IPS-NIHi11 (cell line): ENCODE data around the gene PRR5L.
"Not testable (repeated sequence)": the region's sequence is repeated elsewhere in the genome, so short reads cannot be mapped to it uniquely, and the experiment has no call there.

Experiments used
- DNase-seq: peaks from one replicate; pipeline ENCODE4 v3.0.0; 2012; ENCODE audit warnings: mixed read lengths, low spot score

The PRR5L gene

DNA sequence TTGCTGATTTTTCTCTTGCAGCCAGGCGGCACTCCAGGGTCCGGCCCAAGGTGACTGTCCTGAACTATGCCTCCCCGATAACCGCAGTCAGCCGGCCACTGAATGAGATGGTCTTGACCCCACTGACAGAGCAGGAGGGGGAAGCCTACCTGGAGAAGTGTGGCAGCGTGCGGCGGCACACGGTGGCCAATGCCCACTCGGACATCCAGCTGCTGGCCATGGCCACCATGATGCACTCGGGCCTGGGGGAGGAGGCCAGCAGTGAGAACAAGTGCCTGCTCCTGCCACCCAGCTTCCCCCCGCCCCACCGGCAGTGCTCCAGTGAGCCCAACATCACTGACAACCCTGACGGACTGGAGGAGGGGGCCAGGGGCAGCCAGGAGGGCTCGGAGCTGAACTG, 166.2 kb downstream of the PRR5L start:
- no peak for DNase-seq

DNA sequence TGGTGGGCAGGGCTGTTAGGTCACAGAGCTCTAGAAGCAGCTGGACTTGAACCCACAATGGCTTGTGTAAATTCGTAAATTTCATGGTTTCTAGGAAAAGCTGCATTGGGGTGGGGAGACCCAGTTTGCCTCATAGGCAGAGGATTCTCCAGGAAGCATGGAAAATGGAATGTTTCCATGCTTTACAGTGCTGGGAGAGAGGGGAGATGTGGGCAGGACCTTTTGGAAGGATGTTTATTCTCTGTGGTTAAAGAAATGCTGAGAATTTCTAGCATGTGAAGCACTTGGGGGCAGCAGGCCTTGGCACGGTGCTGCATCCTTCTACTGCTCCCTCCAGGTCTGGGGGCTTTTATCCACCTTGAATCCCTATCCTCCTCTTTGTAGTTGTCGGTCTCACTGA, 167.7 kb downstream of the PRR5L start:
- no peak for DNase-seq

DNA sequence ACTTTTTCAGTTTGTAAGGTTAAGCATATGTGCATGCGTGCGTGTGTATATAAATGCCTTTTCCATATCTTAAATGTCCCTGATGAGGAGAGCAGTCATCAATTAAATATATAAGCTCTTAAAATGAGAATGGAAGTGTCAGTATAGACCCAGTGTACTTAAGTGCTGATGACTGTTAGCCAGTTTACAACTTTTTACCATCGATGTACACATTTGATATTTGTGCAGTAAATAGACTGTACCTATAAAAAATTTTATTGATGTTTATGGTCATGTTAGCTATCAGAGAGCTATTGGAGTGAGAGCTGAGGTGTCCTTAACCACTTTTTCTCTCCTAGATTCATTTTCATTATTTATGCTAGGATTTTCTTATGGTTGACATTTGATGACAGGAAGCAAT, 168.6 kb downstream of the PRR5L start:
- no peak for DNase-seq

DNA sequence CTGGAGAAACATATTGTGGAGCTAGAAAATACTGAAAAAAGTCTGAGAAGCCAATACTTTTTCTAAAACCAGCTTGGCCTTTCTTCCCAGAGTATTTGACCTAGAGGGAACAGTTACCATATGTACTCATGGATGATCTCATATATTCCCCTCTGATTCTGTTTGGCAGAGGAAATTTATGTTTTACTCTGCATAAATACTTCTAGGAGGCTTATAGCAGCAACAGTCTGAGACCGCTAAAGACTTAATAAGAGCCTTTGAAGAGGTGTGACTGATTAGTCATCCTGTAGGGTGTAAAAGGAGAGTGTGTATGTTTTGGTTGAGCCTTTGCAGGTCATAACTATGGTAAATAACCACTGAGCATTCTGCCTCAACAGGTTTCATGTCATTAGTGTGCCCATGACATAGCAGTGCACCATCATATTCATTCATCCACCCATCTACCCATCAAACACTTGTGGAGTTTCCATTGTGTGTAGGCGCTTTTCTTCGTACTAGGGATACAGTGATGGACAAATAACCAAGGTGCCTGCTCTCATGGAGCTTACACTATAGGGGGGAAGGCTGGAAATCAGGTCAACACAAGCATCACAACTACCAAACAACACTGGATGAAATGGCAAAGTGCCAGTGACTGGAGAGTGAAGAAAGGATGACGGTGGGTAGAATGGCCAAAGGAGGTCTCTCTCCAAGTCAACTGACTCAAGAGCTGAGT, 169.5 kb downstream of the PRR5L start:
- no peak for DNase-seq

DNA sequence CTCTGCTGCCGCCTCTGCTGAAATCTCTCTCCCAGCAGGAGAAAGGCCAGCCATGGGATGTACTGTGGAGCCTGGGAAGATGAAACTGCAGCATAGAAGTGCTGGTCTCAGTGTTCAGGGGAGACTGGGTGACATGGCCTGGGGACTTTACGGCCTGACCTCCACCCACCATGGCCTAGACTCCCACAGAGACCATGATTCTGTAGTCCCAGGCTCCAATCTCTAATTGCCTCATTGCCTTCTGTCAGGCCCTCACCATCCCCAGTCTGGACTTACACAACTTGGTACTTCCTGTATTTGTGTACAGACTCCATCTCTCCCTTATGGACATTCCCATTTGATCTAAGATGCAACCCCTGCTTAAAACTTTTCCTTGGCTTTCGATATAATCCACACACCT, 170.9 kb downstream of the PRR5L start:
- DNase-seq: no peak

DNA sequence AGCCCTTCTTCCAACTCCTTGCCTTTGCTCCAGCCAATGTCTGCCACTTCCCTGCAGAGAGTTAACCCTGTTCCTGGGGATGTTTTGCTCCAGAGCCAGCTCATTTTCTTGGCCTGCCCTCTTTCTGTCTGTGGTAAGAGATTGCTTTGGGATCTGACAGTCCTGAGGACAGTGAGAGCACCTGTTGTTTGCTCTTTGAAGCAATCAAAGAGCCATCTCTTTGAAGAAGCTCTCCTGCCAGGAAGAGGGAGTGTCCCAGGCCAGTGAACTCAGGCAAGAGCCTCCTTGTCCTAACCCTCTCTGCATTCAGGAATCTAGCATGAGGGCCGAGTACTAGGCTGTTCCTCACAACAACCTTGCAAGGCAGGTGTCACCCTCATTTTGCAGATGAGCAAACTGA, 171.8 kb downstream of the PRR5L start:
- DNase-seq: no peak

DNA sequence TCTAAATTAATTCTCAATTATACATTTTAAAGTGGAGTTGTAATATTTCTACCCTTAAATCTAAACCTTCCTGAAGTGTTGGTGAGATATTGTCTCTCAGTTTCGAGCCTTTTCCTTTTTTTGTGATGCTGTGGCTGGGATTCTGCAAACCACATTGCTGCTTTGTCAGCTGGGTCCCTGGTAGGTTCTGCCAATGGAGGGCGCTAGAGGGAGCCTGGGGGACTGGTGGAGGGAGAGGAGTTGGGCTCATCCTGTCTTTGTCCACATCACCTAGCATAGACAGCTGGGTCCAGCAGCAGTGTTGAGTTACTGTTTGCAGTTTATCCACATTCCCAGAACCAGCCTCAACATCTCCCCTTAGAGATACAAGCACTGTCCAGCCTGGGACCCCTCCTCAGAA, 173.0 kb downstream of the PRR5L start:
- peak; percentile 76 for DNase-seq

DNA sequence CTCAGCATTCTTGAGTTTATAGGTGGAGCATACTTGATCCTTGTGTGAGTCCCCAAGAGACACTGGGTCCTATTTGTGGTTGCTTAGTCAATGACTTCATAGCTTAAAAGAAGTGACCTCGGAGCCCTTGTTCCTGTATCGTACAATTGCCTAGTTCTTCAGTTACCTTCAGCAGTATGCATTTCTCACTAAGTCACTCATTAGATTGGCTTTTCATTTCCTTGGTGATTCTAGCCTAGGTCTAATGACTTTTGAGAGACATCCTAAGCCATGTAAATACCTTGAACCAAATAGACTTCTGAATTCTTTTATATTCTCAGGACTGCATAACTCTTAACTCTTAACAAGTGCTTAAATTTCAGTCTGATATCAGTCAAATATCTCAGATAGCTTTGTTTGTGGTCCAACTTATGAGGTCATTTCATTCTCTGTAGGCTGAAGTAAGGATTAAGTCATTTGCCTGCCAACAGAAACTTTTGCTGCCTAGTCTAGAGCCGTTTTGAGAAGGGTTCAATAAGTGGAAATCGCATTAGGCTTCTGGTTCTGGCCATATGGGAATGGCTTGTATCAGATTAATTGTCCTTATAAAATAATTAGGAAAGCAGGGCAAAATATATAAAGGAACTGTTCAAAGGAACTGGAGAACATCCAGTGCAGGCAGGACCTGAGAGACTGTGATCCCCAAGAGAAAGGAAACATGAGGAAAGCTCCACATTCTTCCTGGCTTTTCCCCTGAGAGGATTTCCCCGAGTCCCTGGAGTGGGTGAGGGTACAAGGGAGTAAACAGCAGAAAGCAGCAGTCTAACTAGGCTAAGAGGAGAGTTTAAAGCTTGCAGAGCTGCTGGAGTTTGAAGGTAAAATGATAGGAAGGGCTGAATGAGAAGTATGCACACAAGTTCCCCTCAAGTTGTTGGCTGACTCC, 174.1 kb downstream of the PRR5L start:
- no peak for DNase-seq

DNA sequence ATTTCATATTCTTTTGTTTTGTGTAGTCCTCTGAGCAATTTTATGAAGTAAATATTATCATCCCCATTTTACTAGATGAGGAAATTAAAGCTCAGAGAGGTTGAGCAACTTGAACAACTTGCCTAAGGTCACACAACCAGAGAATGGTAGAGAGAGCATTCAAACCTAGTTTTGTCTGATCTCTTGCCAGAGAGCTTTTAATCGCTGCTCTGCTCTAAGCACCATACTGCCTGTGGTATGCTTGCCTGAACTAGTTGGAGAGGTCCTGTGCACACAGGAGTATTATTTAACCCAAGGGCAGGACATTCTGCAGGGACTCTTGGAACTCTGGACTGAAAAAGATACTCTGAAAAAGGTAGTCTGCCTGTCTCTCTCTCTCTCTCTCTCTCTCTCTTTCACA, 175.5 kb downstream of the PRR5L start:
- DNase-seq: no peak

DNA sequence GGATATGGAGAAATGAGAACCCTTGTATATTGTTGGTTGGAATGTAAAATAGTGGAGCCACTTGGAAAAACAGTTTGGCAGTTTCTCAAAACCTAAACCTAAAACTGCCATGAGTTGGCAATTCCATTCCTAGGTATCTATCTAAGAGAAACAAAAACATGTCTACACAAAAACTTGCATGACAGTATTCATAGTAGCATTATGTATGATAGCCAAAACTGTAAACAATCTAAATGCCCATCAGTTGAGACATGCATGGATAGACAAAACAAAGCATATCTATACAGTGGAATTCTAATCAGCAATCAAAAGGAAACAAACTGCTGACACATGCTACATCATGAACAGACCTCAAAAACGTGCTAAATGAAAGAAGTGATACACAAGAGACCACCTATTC, 179.1 kb downstream of the PRR5L start:
- DNase-seq: no peak

DNA sequence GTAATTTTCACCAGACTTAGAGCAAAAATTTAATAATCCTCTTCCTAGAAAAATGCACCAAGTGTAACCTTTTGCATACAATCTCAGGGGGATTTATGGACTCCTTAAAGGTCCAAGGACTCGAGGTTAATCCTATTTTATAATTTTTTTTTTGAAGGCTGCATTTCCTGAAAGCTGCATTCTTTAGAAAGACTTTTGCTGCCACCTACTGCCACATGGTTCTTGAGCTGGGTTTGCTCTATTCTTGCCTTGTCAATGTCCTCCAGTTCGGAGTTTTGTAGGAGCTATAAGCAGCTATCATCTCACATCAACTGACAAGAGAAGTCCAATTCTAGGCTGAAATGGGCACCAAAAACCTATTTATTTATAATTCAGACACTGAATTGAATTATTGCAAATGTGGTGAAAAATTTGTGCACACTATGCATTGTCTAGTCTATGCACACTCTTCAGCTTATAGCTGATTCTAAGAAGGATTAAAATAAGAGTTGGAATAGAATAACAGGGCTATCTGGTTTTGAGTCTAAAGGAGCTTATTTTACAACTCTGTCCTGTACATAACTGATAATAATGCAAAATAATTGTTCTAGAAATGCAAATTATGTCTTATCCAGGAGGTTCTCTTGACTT, 182.7 kb downstream of the PRR5L start:
- DNase-seq: peak; percentile 46

DNA sequence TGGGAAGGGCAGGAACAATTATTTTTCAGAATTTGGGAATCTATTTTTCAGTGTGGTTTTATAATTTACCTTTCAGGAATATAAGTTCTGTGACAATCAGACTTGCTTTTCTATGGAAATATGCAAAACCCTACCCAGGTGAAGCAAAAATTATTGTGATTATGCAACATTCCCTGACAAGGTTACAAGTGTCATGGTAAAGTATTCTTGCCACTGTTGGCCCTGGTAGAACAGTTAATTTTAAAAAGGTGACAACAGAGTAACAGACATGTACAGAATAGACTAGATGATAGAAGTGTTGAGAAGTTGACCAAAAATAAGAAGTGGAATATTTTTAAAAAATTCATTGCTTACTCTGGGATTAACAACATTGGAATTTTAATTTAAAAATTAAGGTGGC, 184.7 kb downstream of the PRR5L start:
- no peak for DNase-seq

DNA sequence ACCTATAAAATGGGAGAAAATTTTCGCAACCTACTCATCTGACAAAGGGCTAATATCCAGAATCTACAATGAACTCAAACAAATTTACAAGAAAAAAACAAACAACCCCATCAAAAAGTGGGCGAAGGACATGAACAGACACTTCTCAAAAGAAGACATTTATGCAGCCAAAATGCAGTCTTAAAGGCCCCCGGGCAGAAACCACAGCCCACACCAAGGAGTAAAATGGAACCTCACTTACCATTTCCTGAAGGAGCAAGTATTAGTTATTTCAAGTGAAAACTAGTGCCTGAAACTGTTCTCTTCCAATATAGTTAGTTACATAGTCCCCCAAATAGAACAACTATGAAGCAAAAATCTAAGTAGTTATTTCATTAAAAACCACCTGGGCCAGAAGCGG, 187.0 kb downstream of the PRR5L start:
- not testable (repeated sequence) for DNase-seq

DNA sequence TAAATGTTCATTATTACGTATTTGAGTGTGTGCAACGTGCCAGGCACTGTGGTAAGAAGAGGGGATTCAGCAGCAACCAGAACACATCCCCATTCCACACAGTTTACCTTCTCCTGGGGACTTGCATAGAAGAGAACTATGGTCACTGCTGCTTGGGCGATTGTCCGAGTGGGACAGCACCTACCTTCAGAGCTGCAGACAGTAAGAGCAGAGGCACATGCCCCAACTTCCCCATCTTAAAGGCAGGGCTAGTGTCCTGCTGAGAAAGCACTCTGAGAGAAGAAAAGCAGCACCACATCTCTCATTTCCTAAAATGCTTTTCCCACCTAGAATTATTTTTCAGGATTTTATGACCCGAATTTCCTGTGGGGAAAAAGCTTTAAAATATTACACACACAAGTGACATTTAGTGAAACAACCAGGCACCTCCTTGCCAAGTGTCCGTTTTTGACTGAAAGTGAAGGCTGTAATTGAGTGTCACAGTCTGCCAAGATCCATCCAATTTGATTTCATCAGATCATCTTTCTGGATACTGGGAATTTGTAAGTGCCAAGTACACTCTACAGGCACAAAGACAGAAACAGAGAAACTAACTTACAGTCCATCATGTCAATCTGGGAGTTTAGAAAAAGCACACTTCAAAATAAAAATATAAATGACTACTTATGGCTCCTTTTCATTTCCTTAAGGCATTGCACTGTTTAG, 189.4 kb downstream of the PRR5L start:
- DNase-seq: no peak

DNA sequence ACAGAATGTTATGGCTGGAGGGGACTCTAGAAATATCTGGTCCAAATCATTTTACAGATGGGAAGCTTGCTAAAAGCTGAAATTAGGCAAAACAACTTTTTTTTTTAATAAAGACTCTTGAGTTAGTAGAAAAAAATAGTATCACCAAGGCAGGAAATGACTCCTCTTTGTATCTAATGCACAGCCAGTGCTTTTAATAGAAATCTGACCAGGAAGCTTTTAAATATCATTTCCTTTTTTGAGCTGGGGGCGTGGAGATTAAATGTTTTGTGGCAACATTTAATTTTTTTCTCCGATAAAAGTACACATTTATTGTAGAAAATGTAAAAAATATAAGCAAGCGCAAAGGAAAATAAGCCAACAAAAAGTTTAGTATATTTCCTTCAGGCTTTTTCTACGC, 191.5 kb downstream of the PRR5L start:
- no peak for DNase-seq

DNA sequence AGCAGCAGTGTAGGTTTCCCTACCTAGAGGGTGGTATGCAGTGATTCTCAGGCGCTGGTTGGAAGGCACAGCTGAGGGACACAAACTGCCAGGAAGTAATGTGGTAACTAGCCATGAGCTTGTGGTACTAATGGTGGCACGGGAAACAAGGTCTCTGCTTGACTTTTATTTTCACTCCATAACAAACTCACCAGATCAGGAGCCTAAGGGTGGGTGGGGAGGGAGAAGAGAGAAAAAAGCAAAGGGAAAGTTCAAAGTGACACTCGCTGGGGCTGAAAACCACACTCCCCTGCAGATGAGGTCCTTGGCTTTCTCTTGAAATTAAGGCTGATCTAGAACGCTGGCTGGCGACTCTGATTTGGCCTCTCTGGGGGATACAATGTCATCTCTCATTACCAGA, 192.0 kb downstream of the PRR5L start:
- DNase-seq: no peak

DNA sequence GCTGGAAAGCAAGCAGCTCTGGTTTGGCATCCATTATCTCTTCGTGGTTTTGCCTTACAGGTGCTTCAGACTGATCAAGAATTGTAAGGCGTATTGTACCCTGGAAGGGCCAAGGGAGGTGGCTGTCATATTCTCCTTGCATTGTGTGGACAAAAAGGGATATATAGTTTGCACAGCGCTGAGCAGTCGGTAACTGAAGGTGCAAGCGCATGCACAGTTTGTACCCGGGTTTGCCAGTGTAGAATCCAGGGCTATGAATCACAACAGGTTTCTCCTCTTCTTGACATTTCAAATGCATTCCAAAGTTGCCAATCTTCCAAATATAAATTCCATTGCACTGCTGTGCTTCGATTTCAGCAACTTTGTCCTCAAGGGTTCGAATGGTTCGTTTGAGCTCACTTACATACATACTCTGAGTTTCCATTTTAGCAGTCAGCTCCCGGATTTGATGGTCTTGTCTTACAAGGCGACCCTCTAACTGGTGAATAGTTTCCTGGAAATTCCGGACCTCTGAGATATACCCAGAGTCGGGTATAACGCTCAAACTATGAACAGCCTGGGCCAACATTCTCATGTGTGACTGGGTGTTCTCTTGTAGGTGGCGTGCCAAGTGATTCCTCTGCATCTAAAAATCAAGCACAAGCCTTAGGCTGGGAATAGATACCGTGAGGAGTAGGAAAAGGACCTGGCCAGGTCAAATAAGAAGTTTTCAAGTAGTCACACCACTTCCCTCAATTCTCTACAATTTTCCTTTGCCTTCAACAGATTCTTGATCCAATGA, 194.1 kb downstream of the PRR5L start:
- no peak for DNase-seq

DNA sequence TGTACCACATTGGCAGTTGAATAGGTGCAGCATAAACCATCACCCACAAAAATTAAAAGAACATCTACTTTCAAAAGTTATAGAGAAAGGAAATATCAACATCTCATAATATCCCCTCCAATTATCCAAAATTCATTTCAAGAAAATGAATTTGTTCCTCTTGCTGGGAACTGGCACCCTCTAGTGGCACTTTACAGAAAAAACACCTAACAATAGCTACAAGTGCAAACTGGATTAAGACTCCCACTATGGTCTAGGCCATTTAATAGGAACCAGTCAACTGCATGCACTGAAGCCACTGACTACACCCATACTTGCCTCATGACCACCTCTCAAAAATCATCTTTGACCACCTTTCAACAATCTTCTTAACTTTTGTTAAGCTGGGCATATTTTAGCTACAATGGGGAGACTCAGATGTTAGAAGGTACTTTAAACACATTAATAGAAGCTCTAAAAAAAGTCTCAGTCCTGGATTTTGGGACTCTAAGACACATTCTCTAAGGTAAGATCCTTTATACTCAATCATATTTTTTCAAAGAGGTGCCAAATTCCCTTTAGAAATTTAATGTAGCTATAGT, 196.7 kb downstream of the PRR5L start:
- peak; percentile 64 for DNase-seq

DNA sequence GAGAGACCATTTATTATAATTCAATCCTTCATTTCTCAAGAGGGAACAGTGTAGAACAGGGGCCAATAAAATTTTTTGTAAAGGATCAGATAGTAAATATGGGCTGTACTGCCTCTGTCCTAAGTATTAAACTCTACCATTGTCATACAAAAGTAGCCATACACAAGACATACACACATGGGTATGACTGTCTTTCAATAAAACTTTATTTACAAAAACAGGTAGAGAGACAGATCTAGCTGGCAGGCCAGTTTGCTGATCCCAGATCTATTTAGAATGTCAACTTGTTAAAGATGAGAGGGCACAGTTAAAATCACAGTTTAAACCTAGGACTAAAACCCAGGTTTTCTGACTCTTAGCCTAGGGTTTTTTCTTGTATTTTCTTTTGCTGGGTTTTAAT, 197.2 kb downstream of the PRR5L start:
- no peak for DNase-seq

DNA sequence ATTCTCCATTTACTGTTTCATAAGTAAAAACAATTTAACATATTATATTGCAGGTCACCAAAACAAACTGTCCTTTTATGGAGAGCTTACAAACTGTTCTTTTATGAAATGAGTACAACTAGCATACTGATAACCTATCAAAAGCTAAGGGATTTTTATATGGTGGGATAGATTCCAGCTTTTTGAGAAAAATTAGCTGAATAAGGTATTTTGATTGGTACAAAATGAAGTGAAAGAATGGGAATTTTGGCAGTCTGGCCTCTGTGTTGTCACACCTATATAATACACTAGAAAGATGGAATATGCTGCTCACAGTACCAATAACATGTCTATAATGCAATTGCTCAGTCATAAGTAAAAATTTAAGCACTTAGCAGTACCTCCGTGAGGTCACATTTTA, 202.6 kb downstream of the PRR5L start:
- DNase-seq: no peak

DNA sequence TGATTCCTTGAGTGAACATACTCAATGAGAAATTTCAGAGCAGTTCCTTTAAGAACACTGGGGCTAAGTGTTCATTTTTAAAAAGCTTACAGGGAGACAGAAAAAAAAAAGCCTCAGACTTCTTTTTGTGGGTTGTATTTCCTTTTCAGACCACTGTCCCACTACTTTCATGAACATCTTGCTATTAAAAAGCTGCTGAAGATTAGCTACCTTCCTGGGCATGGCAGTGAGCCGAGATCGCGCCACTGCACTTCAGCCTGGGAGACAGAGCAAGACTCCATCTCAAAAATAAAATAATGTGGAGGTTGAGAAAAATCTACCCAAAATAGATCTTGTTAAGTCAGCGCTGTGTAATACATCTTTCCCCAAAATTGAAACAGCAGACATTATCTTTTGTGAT, 203.2 kb downstream of the PRR5L start:
- no peak for DNase-seq
